ENCODE results near the gene SLC25A22.

The SLC25A22 gene

GRCh38 chr11:798093-798713 is at the start of gene SLC25A22:
Gene SLC25A22, minus strand, starts transcription at chr11:798281. Its CDS starts 3,275 bp downstream, at chr11:795006.
- DNase-seq, result peak; percentile 85 to 91 (median 88)

GRCh38 chr11:847876-848275 is 49.8 kb upstream of the SLC25A22 start:
- DNase-seq, result no peak

GRCh38 chr11:846496-847098 is 48.5 kb upstream of the SLC25A22 start:
- DNase-seq, result no peak

- DNase-seq, result no peak
These were observed 47.9 kb upstream of the SLC25A22 start for GRCh38 chr11:845872-846495.

GRCh38 chr11:844693-845644 is 46.9 kb upstream of the SLC25A22 start:
- DNase-seq, result no peak

GRCh38 chr11:843818-844692 is 46.0 kb upstream of the SLC25A22 start:
- no peak for DNase-seq

GRCh38 chr11:843086-843734 is 45.1 kb upstream of the SLC25A22 start:
- peak in 2 of 3 experiments; percentile 40 to 57 for DNase-seq

GRCh38 chr11:842370-843002 is 44.4 kb upstream of the SLC25A22 start, which contains the start of the genes POLR2L and TSPAN4:
Gene POLR2L, minus strand, starts transcription at chr11:842529. Its CDS starts 21 bp downstream, at chr11:842508.
Gene TSPAN4, plus strand, starts transcription at chr11:842852. Its CDS starts 7,453 bp downstream, at chr11:850305.
- DNase-seq, result peak; percentile 90 to 94 (median 92)

GRCh38 chr11:841981-842369 is 43.9 kb upstream of the SLC25A22 start:
- DNase-seq, result peak in 1 of 3 experiments; percentile 62

GRCh38 chr11:839875-840617 is 42.0 kb upstream of the SLC25A22 start:
- DNase-seq, result no peak

GRCh38 chr11:839280-839623 is 41.2 kb upstream of the SLC25A22 start:
- DNase-seq, result no peak

GRCh38 chr11:838441-839279 is 40.6 kb upstream of the SLC25A22 start:
- no peak for DNase-seq

- no peak for DNase-seq
These were observed 39.9 kb upstream of the SLC25A22 start for GRCh38 chr11:837990-838307.

- DNase-seq, result no peak
These were observed 39.3 kb upstream of the SLC25A22 start for GRCh38 chr11:837189-837989.

- DNase-seq, result no peak
These were observed 38.6 kb upstream of the SLC25A22 start for GRCh38 chr11:836700-837099.

- DNase-seq, result no peak
These were observed 38.2 kb upstream of the SLC25A22 start for GRCh38 chr11:836274-836673.

GRCh38 chr11:834371-835316 is 36.6 kb upstream of the SLC25A22 start:
- no peak for DNase-seq
